NCI-H2107 (cell line): Measurements from ENCODE around the gene LRRN2.

Experiments used
- DNase-seq: peaks from one replicate; lab custom pipeline; 2025; lab: John Stamatoyannopoulos, UW

The LRRN2 gene

GRCh38 chr1:204600203-204600602, 85.3 kb downstream of the LRRN2 start:
- DNase-seq: no peak

GRCh38 chr1:204599596-204599995, 85.9 kb downstream of the LRRN2 start:
- DNase-seq: no peak

- no peak for DNase-seq
These were observed 86.4 kb downstream of the LRRN2 start for GRCh38 chr1:204599098-204599497.

GRCh38 chr1:204598319-204598969, 87.1 kb downstream of the LRRN2 start:
- no peak for DNase-seq

- DNase-seq: no peak
These were observed 93.1 kb downstream of the LRRN2 start for GRCh38 chr1:204592246-204592948.

GRCh38 chr1:204591473-204592090, 94.0 kb downstream of the LRRN2 start:
- DNase-seq: no peak

- DNase-seq: no peak
These were observed 96.0 kb downstream of the LRRN2 start for GRCh38 chr1:204589409-204590038.

- no peak for DNase-seq
These were observed 96.7 kb downstream of the LRRN2 start for GRCh38 chr1:204588826-204589225.

GRCh38 chr1:204587621-204588020, 97.9 kb downstream of the LRRN2 start:
- no peak for DNase-seq

GRCh38 chr1:204584699-204585372, 100.7 kb downstream of the LRRN2 start:
- DNase-seq: no peak

- peak; percentile 89 for DNase-seq
These were observed 101.5 kb downstream of the LRRN2 start for GRCh38 chr1:204583909-204584632.

GRCh38 chr1:204581759-204582158, 103.8 kb downstream of the LRRN2 start:
- DNase-seq: no peak

- no peak for DNase-seq
These were observed 104.7 kb downstream of the LRRN2 start for GRCh38 chr1:204580862-204581261.

- no peak for DNase-seq
These were observed 105.9 kb downstream of the LRRN2 start for GRCh38 chr1:204579681-204580080.

GRCh38 chr1:204578867-204579664, 106.5 kb downstream of the LRRN2 start:
- DNase-seq: peak; percentile 45

GRCh38 chr1:204577794-204578478, 107.6 kb downstream of the LRRN2 start:
- DNase-seq: no peak

GRCh38 chr1:204576422-204576821, 109.1 kb downstream of the LRRN2 start:
- no peak for DNase-seq

- no peak for DNase-seq
These were observed 110.0 kb downstream of the LRRN2 start for GRCh38 chr1:204575221-204576190.

GRCh38 chr1:204574865-204575163, 110.7 kb downstream of the LRRN2 start:
- no peak for DNase-seq
